ENCODE measurements around the gene TMEM231. TPM values are rescaled to one million over a fixed set of nuclear protein-coding genes. Genes with fewer than 3 reads are reported as not detected.

Gene TMEM231
- total RNA-seq, 1 experiment from 2014 or later: 17.3 TPM

GRCh38 chr16:75494184-75494583, 61.9 kb downstream of the TMEM231 start:
- intact Hi-C loops (cut with micrococcal nuclease; ENCODE audit: unreplicated experiment): no loop called here
- CTCF ChIA-PET: no interaction called here
- POLR2A ChIA-PET (ENCODE audit: low non-redundant PET): interaction anchor here (0.6 kb wide), 1 partner anchor 19 kb away, joined by 3 read pairs; no protein-coding TSS in a partner anchor
- TF ChIP-seq CTCF (conservative IDR thresholded peaks at IDR 0.05; ENCODE audit: low read depth, low read length): no peak
- no peak for TF ChIP-seq EZH2 (IDR thresholded peaks at IDR 0.05; ENCODE audit: borderline replicate concordance, low read depth, low read length, poor library complexity, severe bottlenecking)
- no peaks in the 10 kb centered on the region for H3K27me3 ChIP-seq (replicated peaks; ENCODE audit: insufficient read depth, low read depth, low read length, poor library complexity)
- BruUV-seq (replicated peaks): no TSS peak
- H3K4me1 ChIP-seq (ENCODE audit: insufficient read depth, low read length, poor library complexity, severe bottlenecking): peaks cover 44% of the 10 kb centered on the region
- no peaks in the 10 kb centered on the region for H3K9me3 ChIP-seq (ENCODE audit: low read depth, low read length, poor library complexity, severe bottlenecking)
- no peaks in the 10 kb centered on the region for H3K36me3 ChIP-seq (ENCODE audit: insufficient read depth, low read length, poor library complexity, severe bottlenecking)
- H3K27ac ChIP-seq (ENCODE audit: low read depth, low read length, poor library complexity, severe bottlenecking): no peak overlapping the region
- H3K4me3 ChIP-seq (ENCODE audit: low read depth, low read length, poor library complexity, severe bottlenecking): peak overlapping the region; percentile 51
- DNase-seq (ENCODE audit: low spot score): no peak

GRCh38 chr16:75491876-75492275, 64.2 kb downstream of the TMEM231 start:
- ChIA-PET POLR2A (ENCODE audit: low non-redundant PET) (no interaction called here), CTCF (interaction anchor here (0.5 to 0.6 kb wide), 2 partner anchors 46 to 128 kb away, joined by 3 to 5 read pairs; no protein-coding TSS in a partner anchor)
- peaks cover 25% of the 10 kb centered on the region for H3K4me1 ChIP-seq (ENCODE audit: insufficient read depth, low read length, poor library complexity, severe bottlenecking)
- no peak overlapping the region for H3K4me3 ChIP-seq (ENCODE audit: low read depth, low read length, poor library complexity, severe bottlenecking)
- TF ChIP-seq CTCF (conservative IDR thresholded peaks at IDR 0.05; ENCODE audit: low read depth, low read length): peak; percentile 59
- no peak for TF ChIP-seq EZH2 (IDR thresholded peaks at IDR 0.05; ENCODE audit: borderline replicate concordance, low read depth, low read length, poor library complexity, severe bottlenecking)
- no TSS peak for BruUV-seq (replicated peaks)
- H3K9me3 ChIP-seq (ENCODE audit: low read depth, low read length, poor library complexity, severe bottlenecking): no peaks in the 10 kb centered on the region
- H3K36me3 ChIP-seq (ENCODE audit: insufficient read depth, low read length, poor library complexity, severe bottlenecking): no peaks in the 10 kb centered on the region
- intact Hi-C loops (cut with micrococcal nuclease; ENCODE audit: unreplicated experiment): no loop called here
- no peak overlapping the region for H3K27ac ChIP-seq (ENCODE audit: low read depth, low read length, poor library complexity, severe bottlenecking)
- DNase-seq (ENCODE audit: low spot score): peak; percentile 91
- H3K27me3 ChIP-seq (replicated peaks; ENCODE audit: insufficient read depth, low read depth, low read length, poor library complexity): no peaks in the 10 kb centered on the region

- POLR2A ChIA-PET (ENCODE audit: low non-redundant PET): no interaction called here
- CTCF ChIA-PET: interaction anchor here (0.5 kb wide), 1 partner anchor 29 kb away, joined by 4 read pairs; no protein-coding TSS in a partner anchor
Observed at GRCh38 chr16:75488322-75488721, 67.7 kb downstream of the TMEM231 start.

More at GRCh38 chr16:75488322-75488721, 67.7 kb downstream of the TMEM231 start:
- Histone ChIP-seq H3K27ac (ENCODE audit: low read depth, low read length, poor library complexity, severe bottlenecking) (no peak overlapping the region), H3K36me3 (ENCODE audit: insufficient read depth, low read length, poor library complexity, severe bottlenecking) (no peaks in the 10 kb centered on the region), H3K4me1 (ENCODE audit: insufficient read depth, low read length, poor library complexity, severe bottlenecking) (peaks cover 10% of the 10 kb centered on the region), H3K9me3 (ENCODE audit: low read depth, low read length, poor library complexity, severe bottlenecking) (no peaks in the 10 kb centered on the region), H3K4me3 (ENCODE audit: low read depth, low read length, poor library complexity, severe bottlenecking) (no peak overlapping the region), H3K27me3 (replicated peaks; ENCODE audit: insufficient read depth, low read depth, low read length, poor library complexity) (no peaks in the 10 kb centered on the region)
- no peak for DNase-seq (ENCODE audit: low spot score)
- no peak for TF ChIP-seq CTCF (conservative IDR thresholded peaks at IDR 0.05; ENCODE audit: low read depth, low read length)
- no peak for TF ChIP-seq EZH2 (IDR thresholded peaks at IDR 0.05; ENCODE audit: borderline replicate concordance, low read depth, low read length, poor library complexity, severe bottlenecking)
- intact Hi-C loops (cut with micrococcal nuclease; ENCODE audit: unreplicated experiment): no loop called here
- BruUV-seq (replicated peaks): no TSS peak

Other genes starting within 250 kb of the TMEM231 start
- 89.5 and 97.6 TPM in 2 replicates for gene CFDP1, start 122.7 kb downstream of the TMEM231 start, total RNA-seq (2021)
- gene TMEM170A, start 91.6 kb downstream of the TMEM231 start, total RNA-seq (2021): 25.9 and 30.4 TPM in 2 replicates
- gene CHST6, start 60.8 kb downstream of the TMEM231 start, total RNA-seq (2021): 4.5 and 5.0 TPM in 2 replicates
- gene CHST5, start 20.1 kb downstream of the TMEM231 start, total RNA-seq (2021): 0.33 and 0.54 TPM in 2 replicates
- gene GABARAPL2, start 10.1 kb upstream of the TMEM231 start, total RNA-seq (2021): 88.8 and 95.4 TPM in 2 replicates
- gene ADAT1, start 67.0 kb upstream of the TMEM231 start, total RNA-seq (2021): 65.3 and 79.7 TPM in 2 replicates
- gene KARS1, start 91.4 kb upstream of the TMEM231 start, total RNA-seq (2021): 244 and 253 TPM in 2 replicates
- 43.0 and 48.5 TPM in 2 replicates for gene TERF2IP, start 91.5 kb upstream of the TMEM231 start, total RNA-seq (2021)
- gene CPHXL2, start 120.8 kb upstream of the TMEM231 start, total RNA-seq (2021): not detected in 2 replicates
- not detected in 2 replicates for gene DUXB, start 145.2 kb upstream of the TMEM231 start, total RNA-seq (2021)
- gene CPHXL, start 170.2 kb upstream of the TMEM231 start, total RNA-seq (2021): not detected in 2 replicates

All from A673 (cell line).